Measurements from ENCODE around the gene USP19.
A peak's percentile ranks its signal among the peaks of the same experiment; 100 is the strongest.

USP19 gene

DNA sequence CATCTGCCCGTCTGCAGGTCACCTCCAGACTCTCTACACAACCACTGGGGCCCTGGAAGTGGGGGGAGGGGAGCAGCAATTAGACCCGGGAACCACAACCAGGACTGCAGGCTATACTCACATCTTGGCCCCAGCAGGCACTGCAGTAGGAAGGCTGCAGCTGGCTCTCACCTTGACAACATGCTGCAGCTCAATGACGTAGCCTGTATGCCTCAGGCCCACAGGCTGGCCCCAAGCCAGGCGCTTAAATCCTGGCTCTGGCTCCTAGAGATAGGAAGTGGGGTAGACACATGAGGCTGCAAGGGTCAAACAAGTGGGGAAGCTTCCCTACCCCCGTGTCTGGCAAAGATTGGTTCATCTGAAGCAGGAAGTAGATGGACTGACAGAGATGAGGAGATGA, 22.2 kb downstream of the USP19 start:
- DNase-seq, result no peak

DNA sequence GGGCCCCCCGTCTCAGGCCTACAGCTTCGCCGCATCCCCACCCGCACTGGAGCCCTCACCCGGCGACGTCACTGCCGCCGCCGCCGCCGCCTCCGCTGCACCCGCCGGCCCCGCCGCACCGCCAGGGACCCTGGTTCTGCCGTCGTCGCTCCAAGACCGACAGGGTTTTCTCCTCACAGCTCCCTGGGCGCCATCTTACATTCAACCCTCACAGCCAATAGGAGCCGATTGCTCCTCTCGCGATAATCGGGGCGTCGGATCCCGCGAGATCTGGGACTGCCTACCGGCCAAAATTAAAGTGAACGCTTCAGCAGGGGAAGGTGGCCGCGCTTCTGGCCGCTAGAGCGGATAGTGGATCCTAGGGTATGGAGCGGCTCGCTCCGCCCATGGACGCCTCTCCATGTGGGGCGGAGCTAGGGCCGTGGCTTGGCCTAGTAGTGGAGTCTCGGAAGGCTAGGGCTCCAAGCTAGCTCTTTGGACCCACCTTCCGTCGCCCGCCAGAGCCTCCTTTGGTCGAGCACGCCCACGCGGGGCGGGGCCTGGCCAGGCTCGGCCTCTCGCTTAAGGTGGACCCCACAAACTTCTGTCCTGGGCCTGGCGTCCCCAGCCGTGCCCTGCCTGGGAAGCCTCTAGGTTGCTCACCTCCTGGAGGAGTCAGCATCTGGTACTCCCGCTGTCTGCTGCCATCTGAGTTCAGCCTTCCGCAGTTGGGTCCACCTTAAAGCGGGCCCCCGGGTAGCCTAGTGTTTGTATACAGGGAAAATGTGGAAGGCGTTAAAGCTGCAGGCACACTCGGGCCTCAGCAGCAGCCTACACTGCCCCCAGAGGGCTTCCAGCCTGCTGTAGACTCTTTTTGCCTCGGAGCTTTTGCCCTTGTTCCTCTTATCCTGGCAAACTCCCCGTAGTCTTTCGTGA, 26.5 kb downstream of the USP19 start, which contains the start of gene QRICH1:
Gene QRICH1 (minus strand): TSS at position 219 of the 915 bp plus-strand sequence. CDS start 17,054 bp downstream, outside the sequence.
- peak; percentile 87 to 93 (median 90) for DNase-seq

DNA sequence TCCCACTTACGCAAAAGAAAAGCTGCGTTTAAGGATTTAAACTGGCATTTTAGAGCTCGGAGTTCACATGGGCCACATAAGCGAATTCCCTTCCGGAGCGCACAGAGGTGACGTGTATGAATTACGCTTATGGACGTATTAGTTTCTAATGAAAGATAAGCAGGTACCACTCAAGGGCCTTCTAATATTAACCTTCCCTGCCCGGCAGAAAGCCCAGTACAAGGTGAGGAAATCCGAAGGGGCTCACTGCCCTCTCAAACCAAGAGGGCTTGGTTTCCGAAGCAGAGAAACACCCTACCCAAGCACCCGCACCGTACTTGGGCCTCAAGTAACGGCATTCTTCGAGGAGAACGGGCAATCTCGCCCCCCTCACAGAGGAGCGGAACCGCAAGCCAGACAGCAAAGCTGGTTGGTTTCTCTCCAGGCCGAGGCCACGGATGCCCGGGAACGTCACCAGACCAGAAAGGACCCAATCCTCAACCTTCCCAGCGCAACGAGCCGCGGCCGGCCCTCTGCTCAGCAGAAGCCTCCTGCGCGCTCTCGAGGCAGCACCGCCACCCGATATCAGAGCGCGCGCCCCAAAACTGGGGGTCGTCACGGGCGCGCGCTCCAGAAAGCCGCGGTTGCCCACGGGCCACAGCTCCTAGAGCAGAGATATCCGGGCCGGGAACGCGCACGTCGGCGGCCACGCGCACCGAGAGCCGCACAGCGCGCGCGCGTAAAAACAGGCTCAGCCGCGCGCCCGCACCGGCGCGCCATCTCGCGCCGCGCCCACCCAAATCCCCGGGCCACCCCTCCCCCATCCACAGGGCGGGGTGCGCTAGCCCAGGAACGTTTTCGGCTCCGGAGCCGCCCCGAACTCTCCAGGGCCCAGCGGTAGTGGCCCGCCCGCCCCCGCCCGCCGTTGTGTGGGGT, 27.4 kb downstream of the USP19 start:
- peak; percentile 68 to 74 (median 72) for DNase-seq

DNA sequence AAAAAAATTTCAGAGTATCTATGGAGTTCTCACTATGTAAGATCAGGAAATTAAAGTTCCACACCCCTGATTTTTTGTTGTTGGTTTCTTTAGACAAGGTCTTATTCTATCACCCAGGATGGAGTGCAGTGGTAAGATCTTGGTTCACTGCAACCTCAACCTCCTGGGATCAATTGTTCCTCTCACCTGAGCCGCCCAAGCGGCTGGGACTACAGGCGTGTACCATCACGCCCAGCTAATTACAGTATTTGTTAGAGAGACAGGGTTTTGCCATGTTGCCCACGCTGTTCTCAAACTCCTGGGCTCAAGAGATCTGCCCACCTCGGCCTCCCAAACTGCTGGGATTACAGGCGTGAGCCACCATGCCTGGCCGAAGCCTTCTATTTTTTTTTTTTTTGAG, 39.2 kb downstream of the USP19 start:
- DNase-seq, result no peak

DNA sequence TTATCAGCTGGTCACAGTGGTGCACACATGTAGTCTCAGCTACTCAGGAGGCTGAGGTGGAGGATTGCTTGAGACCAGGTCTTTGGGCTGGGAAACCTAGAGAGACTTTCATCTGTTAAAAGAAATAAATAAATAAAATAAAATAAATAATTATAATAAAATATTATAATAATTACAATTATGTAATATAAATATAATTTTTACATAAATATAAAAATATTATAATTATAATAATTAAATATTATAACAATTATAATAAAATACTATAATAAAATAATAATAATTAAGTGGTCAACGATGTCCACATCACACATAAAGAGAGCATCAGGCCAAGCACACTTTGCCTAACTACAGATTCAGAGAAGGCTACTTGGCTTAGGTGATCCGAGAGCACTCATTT, 41.4 kb downstream of the USP19 start:
- DNase-seq, result no peak

DNA sequence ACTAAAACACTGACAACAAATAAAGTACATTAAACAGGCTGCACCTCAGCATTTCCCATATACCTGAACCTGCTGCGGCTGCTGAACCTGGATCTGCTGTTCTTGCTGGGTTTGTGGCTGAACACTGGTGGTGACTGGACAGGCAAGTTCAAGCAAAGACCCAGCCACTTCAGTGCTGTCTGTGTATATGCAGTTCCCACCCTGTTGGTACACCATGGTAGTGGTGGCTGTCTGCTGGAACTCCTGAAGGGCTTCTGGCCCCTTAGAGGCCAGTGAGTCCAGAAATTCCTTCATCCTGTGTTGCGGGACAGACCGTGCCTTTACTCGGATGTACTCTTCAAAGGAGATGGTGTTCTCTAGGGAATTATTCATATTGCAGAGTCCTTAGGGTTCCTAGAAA, 44.0 kb downstream of the USP19 start:
- no peak for DNase-seq

DNA sequence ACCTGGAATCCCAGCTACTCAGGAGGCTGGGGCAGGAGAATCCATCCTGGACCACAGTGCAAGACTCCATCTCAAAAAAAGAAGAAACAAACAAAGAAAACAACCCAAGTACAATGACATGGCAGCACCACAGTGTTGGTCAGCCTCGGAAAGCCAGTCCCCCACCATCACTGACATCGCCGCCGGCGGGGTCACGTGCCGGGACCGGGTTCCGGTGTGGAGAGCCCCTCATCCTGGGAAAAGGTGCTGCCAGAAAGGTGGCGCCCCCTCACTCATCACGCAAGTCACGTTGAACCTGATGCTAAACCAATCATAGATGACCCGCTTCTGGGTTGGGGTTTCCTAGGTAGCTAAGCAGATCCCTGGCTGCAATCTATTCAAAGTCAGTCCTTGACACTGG, 44.5 kb downstream of the USP19 start:
- no peak for DNase-seq

All from activated CD4-positive, CD25-positive, alpha-beta regulatory T cell (primary cell).